K562 (cell line): ENCODE measurements around the gene GOT2. TPM values are rescaled to one million over a fixed set of nuclear protein-coding genes. Genes with fewer than 3 reads are reported as not detected.

Experiments used
- DEAF1 ChIP-seq: fragments of 450-650 bp; formaldehyde crosslinking; IDR thresholded peaks from 2 replicates; pipeline ENCODE4 v1.4.0; 2020; ENCODE audit warnings: mild to moderate bottlenecking, moderate library complexity
- DMBX1 ChIP-seq: fragments of 250-450 bp; sonication (Bioruptor Pico); IDR thresholded peaks from 2 replicates; pipeline ENCODE4 v1.8.0; 2022; ENCODE audit warnings: inconsistent platforms, mild to moderate bottlenecking, moderate library complexity, borderline replicate concordance
- FOXA3 ChIP-seq, 2 experiments: fragments of 450-650 bp in 1 of 2; sonication (generic) in 1 of 2; formaldehyde crosslinking; IDR thresholded peaks in 1 of 2; conservative IDR thresholded peaks in 1 of 2; 2 replicates each; pipeline versions ENCODE4 v1.4.0 to v1.8.0; 2020 to 2022; ENCODE audit warnings: mild to moderate bottlenecking in 2 of 2, missing genetic modification reagents in 1 of 2
- FOXM1 ChIP-seq, 2 experiments: fragments of 450-650 bp in 1 of 2; sonication (generic) in 1 of 2; formaldehyde crosslinking in 1 of 2; IDR thresholded peaks; 2 replicates each; pipeline versions ENCODE4 v1.6.1 to v1.9.0; 2017 to 2022; ENCODE audit warnings: low read depth in 2 of 2, mild to moderate bottlenecking in 2 of 2, missing genetic modification reagents in 1 of 2, moderate library complexity in 1 of 2
- HOMEZ ChIP-seq: fragments of 250-450 bp; sonication (Bioruptor Pico); IDR thresholded peaks from 2 replicates; pipeline ENCODE4 v1.4.0; 2020; ENCODE audit warnings: mild to moderate bottlenecking, moderate library complexity
- LCOR ChIP-seq: sonication (generic); formaldehyde crosslinking; IDR thresholded peaks from 2 replicates; pipeline ENCODE4 v1.8.0; 2022; ENCODE audit warnings: mild to moderate bottlenecking, missing genetic modification reagents
- NR2F6 ChIP-seq: fragments of 450-650 bp; formaldehyde crosslinking; IDR thresholded peaks from 2 replicates; pipeline ENCODE4 v1.4.0; 2020; ENCODE audit warnings: mild to moderate bottlenecking
- PTRF ChIP-seq: fragments of 450-650 bp; IDR thresholded peaks from 2 replicates; pipeline ENCODE4 v1.6.1; 2016; ENCODE audit warnings: mild to moderate bottlenecking, missing genetic modification characterization, missing compliant biosample characterization
- RAD51 ChIP-seq: fragments of 450-650 bp; IDR thresholded peaks from 2 replicates; pipeline ENCODE4 v1.7.1; 2016; ENCODE audit warnings: low read depth, mild to moderate bottlenecking, borderline replicate concordance
- RB1 ChIP-seq: fragments of 450-650 bp; IDR thresholded peaks from 2 replicates; pipeline ENCODE4 v1.6.1; 2017; ENCODE audit warnings: low read depth, mild to moderate bottlenecking
- RFX5 ChIP-seq: IDR thresholded peaks from 2 replicates; pipeline ENCODE4 v1.6.1; 2011; ENCODE audit warnings: low read depth, mild to moderate bottlenecking, improper control_type of control experiment, low read length
- ZNF253 ChIP-seq: fragments of 250-450 bp; sonication (Bioruptor Pico); conservative IDR thresholded peaks from 2 replicates; pipeline ENCODE4 v1.6.1; 2021; ENCODE audit warnings: mild to moderate bottlenecking
- ZNF277 ChIP-seq: fragments of 250-450 bp; sonication (Bioruptor Pico); IDR thresholded peaks from 2 replicates; pipeline ENCODE4 v1.8.0; 2022; ENCODE audit warnings: inconsistent platforms, mild to moderate bottlenecking, moderate library complexity, borderline replicate concordance
- ZNF584 ChIP-seq: fragments of 200-800 bp; sonication (Bioruptor generic); IDR thresholded peaks from 2 replicates; pipeline ENCODE4 v1.6.1; 2016; ENCODE audit warnings: low read depth, mild to moderate bottlenecking, missing genetic modification characterization, missing compliant biosample characterization
- polyA plus RNA-seq, 8 experiments: library from polyadenylated mRNA; depleted of rRNA in 4 of 8; stranded (reverse) in 5 of 8; unstranded in 3 of 8; fragments of >200 nt; fragmentation: Nextera tagmentation in 2 of 8; fragmentation: Illumina TruSeq in 1 of 8; extraction: Ambion mirVana in 2 of 8; extraction: Trizol in 1 of 8; gene quantifications; 2 replicates each; pipeline versions ENCODE4 v1.2.1 to v1.2.3, GENCODE V29; 2011 to 2014; ENCODE audit warnings: inconsistent platforms in 1 of 8, missing spikeins in 1 of 8
- total RNA-seq, 7 experiments: library from RNA; depleted of rRNA in 6 of 7; stranded (reverse); fragments of >200 nt in 6 of 7; fragmentation: Illumina TruSeq in 2 of 7; extraction: Trizol in 2 of 7; gene quantifications; 2 replicates each; pipeline versions ENCODE4 v1.2.1 to v1.2.3, GENCODE V29; 2011 to 2021; ENCODE audit warnings: low replicate concordance in 1 of 7
- TF ChIP-seq, protein P1 (sequence below): fragments of 250-450 bp; sonication (Bioruptor Pico); IDR thresholded peaks from 2 replicates; pipeline ENCODE4 v1.4.0; 2020; ENCODE audit warnings: mild to moderate bottlenecking
- TF ChIP-seq, protein P2 (sequence below): sonication (generic); formaldehyde crosslinking; IDR thresholded peaks from 2 replicates; pipeline ENCODE4 v1.8.0; 2022; ENCODE audit warnings: missing genetic modification reagents, mild to moderate bottlenecking, borderline replicate concordance
- TF ChIP-seq, protein P3 (sequence below): sonication (generic); formaldehyde crosslinking; IDR thresholded peaks from 2 replicates; pipeline ENCODE4 v1.8.0; 2022; ENCODE audit warnings: missing genetic modification reagents, mild to moderate bottlenecking, moderate library complexity, borderline replicate concordance

Gene GOT2
- total and polyA plus RNA-seq, 9 of the 15 experiments (the other 6 are each of a cell fraction or from before 2014, with no cell fraction given), result 43.1 to 190 (median 80.2) TPM

DNA sequence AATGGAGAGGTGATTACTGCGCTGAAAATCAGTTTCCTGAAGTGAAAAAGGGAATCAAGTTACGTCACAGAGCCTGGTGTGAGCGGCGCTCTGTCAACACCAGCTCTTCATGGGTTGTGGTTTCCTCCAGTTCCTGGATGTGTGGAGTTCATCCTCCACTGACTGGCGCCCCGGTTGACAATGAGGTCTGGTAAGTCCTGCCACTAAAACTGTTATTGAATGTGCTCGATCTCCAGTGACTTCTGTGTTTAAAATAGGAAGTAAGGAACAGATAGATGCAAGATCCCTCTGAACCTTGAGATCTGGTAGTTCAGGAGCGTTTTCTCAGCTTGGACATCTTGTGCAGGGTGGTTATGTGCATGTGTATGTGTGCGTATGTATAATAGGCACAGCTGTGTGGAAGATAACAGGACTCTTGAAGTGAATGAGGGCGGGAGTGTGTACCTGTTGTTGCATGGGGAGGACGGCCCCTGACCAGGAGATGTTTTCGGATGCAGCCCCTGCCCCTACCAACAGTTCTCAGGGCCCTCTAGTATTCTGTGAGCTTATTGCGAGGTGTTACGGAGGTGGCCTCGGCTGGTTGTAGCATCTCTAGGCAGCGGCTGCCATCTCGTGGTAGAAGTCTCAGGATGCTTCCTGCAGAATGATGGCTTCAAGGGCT lies 22.0 kb upstream of the GOT2 start (continued):
- TF ChIP-seq, protein P1, sequence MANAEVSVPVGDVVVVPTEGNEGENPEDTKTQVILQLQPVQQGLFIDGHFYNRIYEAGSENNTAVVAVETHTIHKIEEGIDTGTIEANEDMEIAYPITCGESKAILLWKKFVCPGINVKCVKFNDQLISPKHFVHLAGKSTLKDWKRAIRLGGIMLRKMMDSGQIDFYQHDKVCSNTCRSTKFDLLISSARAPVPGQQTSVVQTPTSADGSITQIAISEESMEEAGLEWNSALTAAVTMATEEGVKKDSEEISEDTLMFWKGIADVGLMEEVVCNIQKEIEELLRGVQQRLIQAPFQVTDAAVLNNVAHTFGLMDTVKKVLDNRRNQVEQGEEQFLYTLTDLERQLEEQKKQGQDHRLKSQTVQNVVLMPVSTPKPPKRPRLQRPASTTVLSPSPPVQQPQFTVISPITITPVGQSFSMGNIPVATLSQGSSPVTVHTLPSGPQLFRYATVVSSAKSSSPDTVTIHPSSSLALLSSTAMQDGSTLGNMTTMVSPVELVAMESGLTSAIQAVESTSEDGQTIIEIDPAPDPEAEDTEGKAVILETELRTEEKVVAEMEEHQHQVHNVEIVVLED (CRISPR knock-in tag), result no peak
- TF ChIP-seq ZNF253 (CRISPR knock-in tag), result no peak
- TF ChIP-seq FOXM1 (IDR thresholded peaks at IDR 0.05; ENCODE audit: low read depth), result no peak
- TF ChIP-seq FOXM1 (CRISPR knock-in tag; IDR thresholded peaks at IDR 0.05; ENCODE audit: low read depth), result no peak
- no peak for TF ChIP-seq LCOR
- peak; percentile 74 for TF ChIP-seq DEAF1 (CRISPR knock-in tag)
- TF ChIP-seq RB1, result 0 out of 2 replicates have a peak, but pooled peaks have one; percentile 19
- no peak for TF ChIP-seq ZNF584 (CRISPR knock-in tag)
- no peak for TF ChIP-seq FOXA3 (CRISPR knock-in tag; conservative IDR thresholded peaks at IDR 0.05 in 1 of 2, IDR thresholded peaks at IDR 0.05 in 1 of 2)
- no peak for TF ChIP-seq PTRF
- TF ChIP-seq NR2F6 (CRISPR knock-in tag), result no peak
- TF ChIP-seq, protein P2, sequence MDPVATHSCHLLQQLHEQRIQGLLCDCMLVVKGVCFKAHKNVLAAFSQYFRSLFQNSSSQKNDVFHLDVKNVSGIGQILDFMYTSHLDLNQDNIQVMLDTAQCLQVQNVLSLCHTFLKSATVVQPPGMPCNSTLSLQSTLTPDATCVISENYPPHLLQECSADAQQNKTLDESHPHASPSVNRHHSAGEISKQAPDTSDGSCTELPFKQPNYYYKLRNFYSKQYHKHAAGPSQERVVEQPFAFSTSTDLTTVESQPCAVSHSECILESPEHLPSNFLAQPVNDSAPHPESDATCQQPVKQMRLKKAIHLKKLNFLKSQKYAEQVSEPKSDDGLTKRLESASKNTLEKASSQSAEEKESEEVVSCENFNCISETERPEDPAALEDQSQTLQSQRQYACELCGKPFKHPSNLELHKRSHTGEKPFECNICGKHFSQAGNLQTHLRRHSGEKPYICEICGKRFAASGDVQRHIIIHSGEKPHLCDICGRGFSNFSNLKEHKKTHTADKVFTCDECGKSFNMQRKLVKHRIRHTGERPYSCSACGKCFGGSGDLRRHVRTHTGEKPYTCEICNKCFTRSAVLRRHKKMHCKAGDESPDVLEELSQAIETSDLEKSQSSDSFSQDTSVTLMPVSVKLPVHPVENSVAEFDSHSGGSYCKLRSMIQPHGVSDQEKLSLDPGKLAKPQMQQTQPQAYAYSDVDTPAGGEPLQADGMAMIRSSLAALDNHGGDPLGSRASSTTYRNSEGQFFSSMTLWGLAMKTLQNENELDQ (CRISPR knock-in tag), result no peak
- TF ChIP-seq ZNF277 (CRISPR knock-in tag), result no peak
- TF ChIP-seq, protein P3, sequence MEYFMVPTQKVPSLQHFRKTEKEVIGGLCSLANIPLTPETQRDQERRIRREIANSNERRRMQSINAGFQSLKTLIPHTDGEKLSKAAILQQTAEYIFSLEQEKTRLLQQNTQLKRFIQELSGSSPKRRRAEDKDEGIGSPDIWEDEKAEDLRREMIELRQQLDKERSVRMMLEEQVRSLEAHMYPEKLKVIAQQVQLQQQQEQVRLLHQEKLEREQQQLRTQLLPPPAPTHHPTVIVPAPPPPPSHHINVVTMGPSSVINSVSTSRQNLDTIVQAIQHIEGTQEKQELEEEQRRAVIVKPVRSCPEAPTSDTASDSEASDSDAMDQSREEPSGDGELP (CRISPR knock-in tag), result peak; percentile 48; the same call in 1 of the 2 replicates
- TF ChIP-seq HOMEZ, result no peak
- TF ChIP-seq RFX5, result no peak
- no peak for TF ChIP-seq DMBX1 (CRISPR knock-in tag)
- no peak for TF ChIP-seq RAD51
